IPS-18c (cell line): ENCODE measurements around the gene ARTN.
A peak's percentile ranks its signal among the peaks of the same experiment; 100 is the strongest.

Experiments
- H3K4me3 ChIP-seq: 2 replicates; pipeline ENCODE4 v1.7.0; 2013; ENCODE audit warnings: low read depth, mild to moderate bottlenecking, low read length, moderate library complexity; ENCODE audit not compliant: insufficient read depth
- H3K9me3 ChIP-seq: one replicate; pipeline ENCODE4 v1.6.1; 2013; ENCODE audit warnings: mild to moderate bottlenecking, low read length, moderate library complexity; ENCODE audit not compliant: control insufficient read depth, insufficient read depth

Gene ARTN

DNA sequence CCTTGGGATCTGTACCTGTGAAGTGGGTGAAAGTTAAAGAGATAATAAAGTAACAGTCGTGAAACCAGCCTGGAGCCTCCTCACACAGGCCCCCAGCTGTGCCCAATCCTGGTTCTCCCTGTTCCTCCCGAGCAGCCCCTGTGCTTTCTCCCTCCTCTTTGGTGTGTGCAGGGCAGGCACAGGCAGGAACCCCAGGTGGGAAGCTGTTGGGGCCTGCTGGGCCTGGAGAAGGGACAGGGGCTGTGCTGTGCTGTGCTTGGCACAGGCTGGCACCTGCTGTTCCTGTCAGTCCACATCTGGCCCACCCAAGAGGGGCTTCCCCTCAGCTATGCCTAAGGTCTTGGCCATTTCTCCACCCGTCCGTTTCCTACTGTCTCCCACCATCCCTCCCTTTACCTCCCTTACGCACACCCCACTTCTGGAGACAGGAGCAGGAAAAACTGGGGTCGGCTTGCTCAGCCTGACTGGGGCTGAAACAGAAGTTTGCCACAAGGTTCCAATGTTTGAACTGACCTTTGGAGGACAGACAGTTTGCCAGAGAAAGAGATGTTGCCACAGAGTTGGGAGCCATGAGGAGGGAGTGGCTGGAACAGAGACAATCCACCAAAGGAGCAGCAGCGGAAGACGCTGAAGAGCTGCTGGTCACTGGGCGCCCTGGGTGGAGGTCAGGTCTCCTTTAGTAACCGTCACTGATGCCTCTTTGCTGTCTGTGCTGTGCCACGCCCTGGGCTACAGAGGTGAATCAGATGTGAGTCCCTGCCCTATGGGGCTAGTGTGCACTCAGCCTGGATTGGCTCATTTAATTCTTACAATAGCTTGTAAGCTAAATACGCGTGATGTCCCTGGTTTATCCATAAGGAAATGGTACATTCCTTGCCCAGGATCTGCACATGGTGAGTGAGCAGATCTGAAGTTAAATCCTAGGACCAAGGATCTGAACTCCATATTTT, 18.8 kb upstream of the ARTN start:
- Histone ChIP-seq H3K4me3 (no peak overlapping the region), H3K9me3 (no peaks in the 10 kb centered on the region)

DNA sequence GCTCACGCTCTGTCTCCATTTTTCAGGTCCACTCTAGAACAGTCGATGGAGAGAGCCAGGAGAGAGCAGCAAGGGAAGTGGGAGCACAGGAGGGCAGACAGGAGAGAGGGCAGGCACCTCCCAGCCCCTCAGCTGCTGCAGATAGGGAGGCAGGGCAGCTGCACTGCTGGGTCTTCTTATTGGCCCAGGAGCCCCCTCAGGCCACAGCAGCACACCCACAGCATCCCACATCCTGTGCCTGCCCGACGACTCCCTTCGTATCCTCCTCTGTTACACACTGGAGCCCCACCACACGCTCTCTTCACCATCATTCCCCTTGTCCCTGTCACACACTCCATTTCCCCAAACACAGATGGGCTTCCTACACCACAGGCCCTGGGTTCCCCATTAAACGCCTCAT, 13.7 kb upstream of the ARTN start:
- H3K4me3 ChIP-seq, result no peak overlapping the region
- H3K9me3 ChIP-seq, result no peaks in the 10 kb centered on the region

DNA sequence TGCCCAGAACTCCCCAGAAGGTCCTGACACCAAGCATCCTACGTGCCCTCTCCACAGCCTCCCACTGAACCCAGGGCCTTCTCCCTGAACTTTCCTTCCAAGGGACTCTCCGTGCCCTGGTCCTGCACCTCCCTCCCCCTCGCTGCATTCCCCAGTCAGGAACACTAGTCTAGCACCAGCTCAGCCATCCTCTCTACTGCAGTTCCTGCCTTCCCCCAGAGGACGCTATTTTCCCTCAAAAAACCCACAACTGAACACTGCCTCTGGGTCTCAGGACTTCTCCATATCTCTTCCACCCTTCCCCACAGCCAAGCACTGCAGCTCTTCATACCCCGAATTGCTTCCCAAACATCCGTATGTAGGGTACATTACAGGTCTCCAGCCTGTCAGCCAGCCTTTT, 12.6 kb upstream of the ARTN start:
- Histone ChIP-seq H3K9me3 (no peaks in the 10 kb centered on the region), H3K4me3 (no peak overlapping the region)

DNA sequence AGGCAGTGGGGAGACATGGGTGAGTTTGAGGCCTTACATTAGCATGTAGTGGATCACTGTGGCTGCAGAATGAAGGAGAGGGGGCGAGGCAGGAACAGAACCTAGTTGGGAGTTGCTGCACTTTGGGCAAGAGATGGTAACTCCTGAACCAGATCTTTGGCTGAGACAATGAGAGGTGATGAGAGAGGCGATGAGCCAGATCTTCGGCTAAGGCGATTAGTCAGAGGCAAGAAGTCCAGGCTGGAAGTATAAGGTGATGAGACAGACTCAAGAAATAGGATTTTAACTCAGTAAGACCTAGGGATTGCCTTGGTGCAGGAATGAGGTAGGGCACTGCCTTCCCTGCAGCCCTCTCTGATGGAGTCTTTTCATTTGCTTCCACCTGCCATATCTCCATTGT, 9.1 kb upstream of the ARTN start:
- no peak overlapping the region for H3K4me3 ChIP-seq
- H3K9me3 ChIP-seq, result no peaks in the 10 kb centered on the region

DNA sequence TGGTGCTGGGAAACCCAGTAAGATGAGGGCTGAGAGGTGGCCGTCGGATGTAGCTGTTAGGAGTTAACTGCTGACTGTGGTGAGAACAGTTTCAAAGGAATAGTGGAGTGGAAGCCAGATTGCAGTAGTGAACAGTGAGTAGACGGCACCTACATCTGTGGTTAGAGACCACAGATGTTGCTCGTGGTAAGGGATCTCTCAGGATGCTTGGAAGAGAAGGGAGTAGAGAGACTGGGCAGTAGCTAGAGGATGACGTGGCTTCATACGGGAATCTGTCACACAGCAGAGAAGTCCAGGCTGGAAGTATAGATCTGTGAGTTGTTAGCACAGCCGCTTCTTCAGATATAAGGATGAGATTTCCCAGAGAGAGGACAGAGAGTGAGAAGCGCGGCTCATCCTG, 7.8 kb upstream of the ARTN start:
- Histone ChIP-seq H3K9me3 (no peaks in the 10 kb centered on the region), H3K4me3 (no peak overlapping the region)

DNA sequence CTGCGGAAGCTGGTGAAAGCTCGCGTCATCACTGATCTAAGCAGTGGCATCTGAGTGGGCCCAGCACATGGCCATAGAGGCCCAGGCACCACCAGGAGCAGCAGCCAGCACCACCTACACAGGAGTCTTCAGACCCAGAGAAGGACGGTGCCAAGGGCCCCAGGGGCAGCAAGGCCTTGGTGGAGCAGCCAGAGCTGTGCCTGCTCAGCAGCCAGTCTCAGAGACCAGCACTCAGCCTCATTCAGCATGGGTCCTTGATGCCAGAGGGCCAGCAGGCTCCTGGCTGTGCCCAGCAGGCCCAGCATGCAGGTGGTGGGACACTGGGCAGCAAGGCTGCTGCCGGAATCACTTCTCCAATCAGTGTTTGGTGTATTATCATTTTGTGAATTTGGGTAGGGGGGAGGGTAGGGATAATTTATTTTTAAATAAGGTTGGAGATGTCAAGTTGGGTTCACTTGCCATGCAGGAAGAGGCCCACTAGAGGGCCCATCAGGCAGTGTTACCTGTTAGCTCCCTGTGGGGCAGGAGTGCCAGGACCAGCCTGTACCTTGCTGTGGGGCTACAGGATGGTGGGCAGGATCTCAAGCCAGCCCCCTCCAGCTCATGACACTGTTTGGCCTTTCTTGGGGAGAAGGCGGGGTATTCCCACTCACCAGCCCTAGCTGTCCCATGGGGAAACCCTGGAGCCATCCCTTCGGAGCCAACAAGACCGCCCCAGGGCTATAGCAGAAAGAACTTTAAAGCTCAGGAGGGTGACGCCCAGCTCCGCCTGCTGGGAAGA, 3.2 kb upstream of the ARTN start:
- Histone ChIP-seq H3K4me3 (no peak overlapping the region), H3K9me3 (no peaks in the 10 kb centered on the region)

DNA sequence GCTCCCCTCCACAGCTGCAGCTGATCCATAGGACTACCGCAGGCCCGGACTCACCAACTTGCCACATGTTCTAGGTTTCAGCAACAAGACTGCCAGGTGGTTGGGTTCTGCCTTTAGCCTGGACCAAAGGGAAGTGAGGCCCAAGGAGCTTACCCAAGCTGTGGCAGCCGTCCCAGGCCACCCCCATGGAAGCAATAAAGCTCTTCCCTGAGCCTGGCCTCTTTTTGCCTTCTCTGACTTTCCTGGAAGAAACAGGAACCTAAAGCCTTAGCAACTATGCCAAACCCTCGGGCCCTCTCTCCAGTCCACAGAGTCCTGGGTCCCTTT, 2.7 kb upstream of the ARTN start:
- no peak overlapping the region for H3K4me3 ChIP-seq

DNA sequence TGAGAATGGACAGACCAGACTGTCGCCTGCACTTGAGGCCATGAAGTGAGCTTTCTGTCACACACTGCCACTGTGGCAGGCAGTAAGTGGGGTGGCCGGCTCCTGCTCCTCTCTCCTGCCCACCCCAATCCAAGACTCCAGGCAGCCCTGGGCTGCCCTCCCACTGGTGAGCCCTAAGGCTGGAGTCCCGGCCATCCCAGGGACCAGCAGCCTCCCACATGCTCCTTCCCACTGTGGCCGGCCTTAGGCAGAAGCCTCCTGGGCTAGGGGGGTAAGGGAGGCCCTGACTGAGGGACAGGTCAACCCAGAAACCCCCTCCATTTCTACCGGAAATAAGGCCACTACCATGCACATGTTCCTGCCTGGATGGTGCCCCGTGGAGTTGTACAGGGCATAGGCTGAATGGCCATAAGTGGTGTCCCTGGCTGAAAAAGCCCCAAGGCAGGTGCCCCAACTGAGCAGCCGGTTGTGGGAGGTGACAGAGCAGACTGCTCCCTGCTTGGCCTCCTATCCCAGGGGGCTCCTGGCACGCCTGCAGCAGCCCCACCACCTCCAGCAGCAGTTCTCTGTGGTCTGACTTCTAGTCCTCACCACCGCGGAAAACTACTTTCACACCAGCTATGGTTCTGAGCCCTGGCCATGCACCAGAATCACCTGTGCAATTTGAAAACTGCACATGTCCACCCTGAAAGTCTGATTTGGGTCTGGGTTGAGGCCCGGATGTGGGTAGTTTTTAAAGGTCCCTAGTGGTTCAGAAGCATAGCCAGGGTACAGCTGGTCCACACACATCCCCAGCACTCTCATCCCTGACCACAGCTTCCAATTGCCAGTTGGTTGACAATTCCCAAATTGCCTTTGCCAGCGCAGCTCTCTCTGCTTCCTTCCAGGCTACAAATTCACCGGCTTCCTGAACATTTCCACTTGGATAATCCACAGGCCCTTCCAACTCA, 1.6 kb upstream of the ARTN start:
- Histone ChIP-seq H3K4me3 (no peak overlapping the region), H3K9me3 (no peaks in the 10 kb centered on the region)

More for the DNA sequence above, 2.7 kb upstream of the ARTN start:
- H3K9me3 ChIP-seq, result no peaks in the 10 kb centered on the region

DNA sequence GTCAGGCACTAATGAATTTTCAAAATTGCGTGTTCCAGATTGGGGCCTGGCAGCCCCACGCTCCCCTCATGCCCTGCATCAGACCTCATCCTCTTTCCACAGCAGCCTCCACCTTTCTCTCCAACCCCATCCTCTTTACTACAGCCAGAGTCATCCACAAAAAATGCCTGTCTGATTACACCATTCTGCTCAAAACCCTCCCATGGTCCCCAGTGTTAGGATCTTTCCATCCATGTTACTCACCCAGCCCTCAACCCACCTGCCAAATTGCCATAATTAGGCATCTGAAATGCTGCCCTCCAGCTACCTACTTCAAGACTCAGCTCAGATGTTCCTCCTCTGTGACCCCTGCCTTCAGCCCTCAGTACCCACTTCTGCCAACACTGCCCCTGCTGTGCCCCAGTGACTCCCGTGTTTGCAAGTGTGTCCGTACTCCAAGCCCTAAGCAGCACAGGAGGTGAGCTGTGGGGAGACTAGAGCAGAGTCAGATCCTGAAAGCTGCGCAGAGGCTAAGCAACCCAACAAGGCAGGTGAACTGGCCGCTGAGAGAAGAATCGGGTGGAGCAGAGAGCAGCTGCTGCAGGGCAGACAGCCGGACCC, 715 bp upstream of the ARTN start:
- peak overlapping the region; percentile 80 for H3K4me3 ChIP-seq
- H3K9me3 ChIP-seq, result no peaks in the 10 kb centered on the region

DNA sequence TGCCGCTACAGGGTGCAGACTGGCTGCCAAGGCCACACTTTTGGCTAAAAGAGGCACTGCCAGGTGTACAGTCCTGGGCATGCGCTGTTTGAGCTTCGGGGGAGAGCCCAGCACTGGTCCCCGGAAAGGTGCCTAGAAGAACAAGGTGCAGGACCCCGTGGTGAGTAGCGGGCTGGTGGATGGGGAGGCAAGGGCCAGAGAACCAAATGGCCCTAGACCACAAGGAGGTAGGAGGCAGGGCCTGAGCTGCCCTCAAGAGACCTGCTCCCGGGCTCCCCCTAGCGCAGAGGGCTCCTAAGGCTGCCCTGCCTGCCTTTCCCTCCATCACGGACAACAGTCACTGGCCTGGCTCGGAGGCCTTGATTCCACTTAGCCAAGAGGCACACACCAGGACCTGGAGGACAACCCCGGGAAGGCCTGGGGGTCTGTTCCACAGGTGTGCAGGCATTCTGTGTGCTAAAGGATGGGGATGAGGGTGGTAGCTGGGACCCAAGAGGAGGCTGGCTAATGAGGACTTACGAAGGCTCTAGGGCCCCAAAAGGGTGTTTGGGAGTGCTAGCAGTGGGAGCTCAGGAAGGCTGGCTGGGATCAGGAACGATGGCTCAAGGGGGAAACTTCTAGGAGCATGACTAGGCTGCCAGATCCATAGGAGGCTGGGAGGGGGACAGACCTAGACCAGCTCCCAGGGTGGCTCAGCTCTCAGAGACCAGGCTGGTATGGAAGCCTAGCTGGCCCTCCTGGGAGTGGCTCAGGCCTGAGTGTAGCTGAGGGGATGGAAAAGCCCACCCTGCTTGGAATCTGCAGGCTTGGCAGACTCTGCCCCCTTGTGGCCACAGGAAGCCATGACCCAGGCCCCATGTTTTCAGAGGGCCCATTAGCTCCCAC, 742 bp downstream of the ARTN start:
- H3K4me3 ChIP-seq, result peak overlapping the region; percentile 80
- H3K9me3 ChIP-seq, result no peaks in the 10 kb centered on the region

DNA sequence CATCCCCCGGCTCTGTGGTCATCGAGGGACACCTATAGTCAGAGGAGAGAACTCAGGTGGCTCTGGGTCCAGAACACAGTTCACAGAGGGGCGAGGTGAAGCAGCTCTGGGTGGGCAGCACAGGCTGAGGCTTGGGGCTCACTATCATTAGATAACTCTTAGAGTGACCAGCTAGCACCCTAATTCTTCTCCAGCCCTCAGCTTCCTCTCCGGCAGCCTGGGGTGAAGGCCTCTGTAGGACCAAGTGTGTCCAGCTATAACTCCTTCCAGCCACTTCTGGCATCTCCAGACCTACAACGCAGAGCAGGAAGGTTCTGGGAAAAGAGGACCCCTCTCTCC, 1.4 kb downstream of the ARTN start:
- Histone ChIP-seq H3K4me3 (no peak overlapping the region), H3K9me3 (no peaks in the 10 kb centered on the region)

DNA sequence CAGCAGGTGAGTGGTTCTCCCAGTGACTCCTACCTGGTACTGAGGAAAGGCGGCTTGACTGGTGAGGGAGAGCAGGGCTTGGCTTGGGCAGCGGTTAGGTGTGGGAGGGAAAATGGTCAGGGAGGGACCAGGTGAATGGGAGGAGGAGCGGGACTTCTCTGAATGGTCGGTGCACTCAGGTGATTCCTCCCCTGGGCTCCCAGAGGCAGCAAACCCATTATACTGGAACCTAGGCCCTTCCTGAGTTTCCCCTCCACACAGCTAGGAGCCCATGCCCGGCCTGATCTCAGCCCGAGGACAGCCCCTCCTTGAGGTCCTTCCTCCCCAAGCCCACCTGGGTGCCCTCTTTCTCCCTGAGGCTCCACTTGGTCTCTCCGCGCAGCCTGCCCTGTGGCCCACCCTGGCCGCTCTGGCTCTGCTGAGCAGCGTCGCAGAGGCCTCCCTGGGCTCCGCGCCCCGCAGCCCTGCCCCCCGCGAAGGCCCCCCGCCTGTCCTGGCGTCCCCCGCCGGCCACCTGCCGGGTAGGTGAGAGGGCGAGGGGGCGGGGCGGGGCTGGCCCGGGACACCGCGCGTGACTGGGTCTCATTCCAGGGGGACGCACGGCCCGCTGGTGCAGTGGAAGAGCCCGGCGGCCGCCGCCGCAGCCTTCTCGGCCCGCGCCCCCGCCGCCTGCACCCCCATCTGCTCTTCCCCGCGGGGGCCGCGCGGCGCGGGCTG, 2.3 kb downstream of the ARTN start:
- H3K4me3 ChIP-seq, result peak overlapping the region; percentile 49
- H3K9me3 ChIP-seq, result no peaks in the 10 kb centered on the region

DNA sequence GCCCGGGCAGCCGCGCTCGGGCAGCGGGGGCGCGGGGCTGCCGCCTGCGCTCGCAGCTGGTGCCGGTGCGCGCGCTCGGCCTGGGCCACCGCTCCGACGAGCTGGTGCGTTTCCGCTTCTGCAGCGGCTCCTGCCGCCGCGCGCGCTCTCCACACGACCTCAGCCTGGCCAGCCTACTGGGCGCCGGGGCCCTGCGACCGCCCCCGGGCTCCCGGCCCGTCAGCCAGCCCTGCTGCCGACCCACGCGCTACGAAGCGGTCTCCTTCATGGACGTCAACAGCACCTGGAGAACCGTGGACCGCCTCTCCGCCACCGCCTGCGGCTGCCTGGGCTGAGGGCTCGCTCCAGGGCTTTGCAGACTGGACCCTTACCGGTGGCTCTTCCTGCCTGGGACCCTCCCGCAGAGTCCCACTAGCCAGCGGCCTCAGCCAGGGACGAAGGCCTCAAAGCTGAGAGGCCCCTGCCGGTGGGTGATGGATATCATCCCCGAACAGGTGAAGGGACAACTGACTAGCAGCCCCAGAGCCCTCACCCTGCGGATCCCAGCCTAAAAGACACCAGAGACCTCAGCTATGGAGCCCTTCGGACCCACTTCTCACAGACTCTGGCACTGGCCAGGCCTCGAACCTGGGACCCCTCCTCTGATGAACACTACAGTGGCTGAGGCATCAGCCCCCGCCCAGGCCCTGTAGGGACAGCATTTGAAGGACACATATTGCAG, 3.0 kb downstream of the ARTN start:
- H3K4me3 ChIP-seq, result peak overlapping the region; percentile 63

DNA sequence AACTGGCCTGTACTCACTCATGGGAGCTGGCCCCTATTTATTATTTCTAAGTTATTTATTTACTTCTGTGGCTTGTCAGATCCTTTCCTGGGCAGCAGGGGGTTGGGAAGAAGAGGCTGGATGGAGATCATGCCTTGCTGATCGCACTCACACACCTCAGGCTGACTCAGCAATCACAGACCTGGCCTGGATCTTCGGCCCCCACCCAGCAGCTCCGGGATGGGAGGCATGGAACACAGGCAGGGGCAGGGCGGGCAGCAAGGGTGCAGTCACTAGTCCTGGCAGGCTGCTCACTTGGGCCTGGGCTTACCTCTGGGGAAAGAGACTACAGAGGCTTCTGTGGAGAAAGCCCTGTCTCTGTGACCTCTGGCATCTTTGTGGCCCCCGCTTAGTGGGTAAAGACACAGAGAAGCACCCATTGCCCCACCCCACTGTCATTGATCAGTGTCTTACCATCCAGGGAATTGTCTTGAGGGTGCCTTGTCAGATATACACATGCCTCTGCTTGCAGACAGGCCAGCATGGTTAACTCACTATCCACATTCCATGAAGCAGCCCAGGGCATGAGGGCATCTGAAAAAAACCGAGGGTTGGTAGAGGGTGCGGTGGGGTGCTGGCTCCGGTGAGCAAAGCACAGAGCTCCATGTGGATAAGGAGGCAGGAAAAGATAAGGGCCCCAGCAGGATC, 3.7 kb downstream of the ARTN start:
- Histone ChIP-seq H3K4me3 (no peak overlapping the region), H3K9me3 (no peaks in the 10 kb centered on the region)

More for the DNA sequence above, 3.0 kb downstream of the ARTN start:
- no peaks in the 10 kb centered on the region for H3K9me3 ChIP-seq

DNA sequence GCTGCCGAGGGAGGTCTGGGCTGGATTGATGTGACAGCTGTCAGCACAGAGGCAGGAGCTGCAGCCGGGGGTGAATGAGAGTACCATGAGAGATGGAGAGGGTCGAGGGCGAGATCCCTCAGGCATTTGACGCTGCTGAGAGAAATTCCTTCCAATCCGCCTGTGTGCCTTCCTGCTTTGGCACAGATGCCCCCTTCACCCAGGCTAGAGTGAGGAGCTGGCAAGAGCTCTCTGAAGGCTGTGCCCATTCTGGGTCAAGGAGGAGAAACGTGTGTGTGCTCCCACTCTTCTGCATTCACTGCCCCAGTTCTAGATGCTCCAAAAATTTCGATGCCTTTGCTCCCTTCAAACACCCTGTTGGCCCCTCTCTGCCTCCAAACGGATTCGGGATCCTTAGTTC, 4.8 kb downstream of the ARTN start:
- no peak overlapping the region for H3K4me3 ChIP-seq

More for the DNA sequence above, 4.8 kb downstream of the ARTN start:
- H3K9me3 ChIP-seq, result no peaks in the 10 kb centered on the region
